Thyroid gland (tissue), 4 donors: Measurements from ENCODE around the gene TREX2. TPM values are rescaled to one million over a fixed set of nuclear protein-coding genes. Genes with fewer than 3 reads are reported as not detected.

ENCODE experiments used
- DNase-seq, 2 donors: peaks; one replicate each; pipeline ENCODE4 v3.0.0-alpha.2; 2019
- H3K27ac ChIP-seq, 3 donors: fragments of 200-600 bp; sonication (generic); 1 replicate in 2 of 3; 2 replicates in 1 of 3; pipeline ENCODE4 v1.5.1; 2016 to 2019; ENCODE audit warnings: mild to moderate bottlenecking in 1 of 3, moderate library complexity in 1 of 3
- H3K27me3 ChIP-seq: fragments of 200-600 bp; sonication (generic); one replicate; pipeline ENCODE4 v1.5.1; 2019
- H3K36me3 ChIP-seq, 2 donors: fragments of 200-600 bp; sonication (generic); one replicate each; pipeline ENCODE4 v1.5.1; 2016 to 2019
- H3K4me1 ChIP-seq, 2 donors: fragments of 200-600 bp; sonication (generic); one replicate each; pipeline ENCODE4 v1.5.1; 2017 to 2019
- H3K4me3 ChIP-seq, 3 donors: fragments of 200-600 bp; sonication (generic); replicated peaks in 1 of 3; 1 replicate in 2 of 3; 2 replicates in 1 of 3; pipeline ENCODE4 v1.5.1; 2016; ENCODE audit warnings: mild to moderate bottlenecking in 1 of 3
- H3K9me3 ChIP-seq: fragments of 200-600 bp; sonication (generic); one replicate; pipeline ENCODE4 v1.5.1; 2017
- CTCF ChIP-seq, 6 experiments: fragments of 200-600 bp in 3 of 6; fragments of 450-650 bp in 3 of 6; sonication (generic) in 3 of 6; IDR thresholded peaks; one replicate each; pipeline ENCODE4 v1.5.1; 2016 to 2019; ENCODE audit warnings: antibody characterized with exemption in 6 of 6, mild to moderate bottlenecking in 2 of 6, inconsistent platforms in 1 of 6, moderate library complexity in 1 of 6
- POLR2A ChIP-seq, 2 donors: fragments of 450-650 bp; IDR thresholded peaks; one replicate each; pipeline ENCODE4 v1.6.1; 2017; ENCODE audit warnings: antibody characterized with exemption in 2 of 2, mild to moderate bottlenecking in 2 of 2, moderate library complexity in 1 of 2
- whole genome bisulfite sequencing, 2 donors: methylation state at CpG; one replicate each; pipeline ENCODE4 v1.1.5; 2017; 5-methylcytosine and 5-hydroxymethylcytosine counted together
- intact Hi-C: fragments of 100-400 bp; cut with DNase I; formaldehyde crosslinking; loops from one replicate; pipeline ENCODE4 v1.15.1; 2023
- total RNA-seq, 4 donors: library from RNA; depleted of rRNA; stranded (reverse); fragments of >200 nt; gene quantifications; one replicate each; pipeline ENCODE4 v1.2.3, GENCODE V29; 2016

The TREX2 gene
- total RNA-seq, 4 donors from 2014 or later, result 0.40 to 8.9 (median 3.2) TPM; not detected in 1

- no peaks in the 10 kb centered on the region for H3K27me3 ChIP-seq
- H3K9me3 ChIP-seq, result no peaks in the 10 kb centered on the region
- peaks cover 8 to 19% of the 10 kb centered on the region in 2 donors for H3K4me1 ChIP-seq
- 87 to 88% methylated on average over 4 of the region's 4 CpGs for whole genome bisulfite sequencing, 2 donors
- no peak overlapping the region for H3K4me3 ChIP-seq
- DNase-seq, result peak in 1 of 2 donors; percentile 28
- H3K36me3 ChIP-seq, result no peaks in the 10 kb centered on the region
- TF ChIP-seq POLR2A (IDR thresholded peaks at IDR 0.05) (no peak), CTCF (IDR thresholded peaks at IDR 0.05) (no peak)
- no peak overlapping the region for H3K27ac ChIP-seq
- intact Hi-C loops, result no loop called here
Measured at GRCh38 chrX:153459986-153460385, 14.1 kb upstream of the TREX2 start.

- Histone ChIP-seq H3K4me1 (peaks cover 2 to 13% of the 10 kb centered on the region in 2 donors), H3K27me3 (no peaks in the 10 kb centered on the region), H3K9me3 (no peaks in the 10 kb centered on the region), H3K36me3 (peaks cover 0 to 3% of the 10 kb centered on the region in 2 donors), H3K4me3 (no peak overlapping the region), H3K27ac (no peak overlapping the region)
- no peak for DNase-seq
- intact Hi-C loops, result no loop called here
- WGBS, 2 donors, result 100% methylated on average over 4 of the region's 4 CpGs
- TF ChIP-seq POLR2A (IDR thresholded peaks at IDR 0.05) (no peak), CTCF (IDR thresholded peaks at IDR 0.05) (no peak)
Measured at GRCh38 chrX:153458476-153458875, 12.6 kb upstream of the TREX2 start.

- Histone ChIP-seq H3K27ac (no peak overlapping the region), H3K4me1 (peaks cover 0 to 8% of the 10 kb centered on the region in 2 donors), H3K4me3 (no peak overlapping the region), H3K9me3 (no peaks in the 10 kb centered on the region), H3K27me3 (no peaks in the 10 kb centered on the region), H3K36me3 (peaks cover 0 to 3% of the 10 kb centered on the region in 2 donors)
- TF ChIP-seq CTCF (IDR thresholded peaks at IDR 0.05) (no peak), POLR2A (IDR thresholded peaks at IDR 0.05) (no peak)
- no peak for DNase-seq
- 95 to 100% methylated on average over 4 of the region's 17 CpGs for WGBS, 2 donors
- intact Hi-C loops, result no loop called here
Measured at GRCh38 chrX:153457827-153458466, 12.1 kb upstream of the TREX2 start.

DNA sequence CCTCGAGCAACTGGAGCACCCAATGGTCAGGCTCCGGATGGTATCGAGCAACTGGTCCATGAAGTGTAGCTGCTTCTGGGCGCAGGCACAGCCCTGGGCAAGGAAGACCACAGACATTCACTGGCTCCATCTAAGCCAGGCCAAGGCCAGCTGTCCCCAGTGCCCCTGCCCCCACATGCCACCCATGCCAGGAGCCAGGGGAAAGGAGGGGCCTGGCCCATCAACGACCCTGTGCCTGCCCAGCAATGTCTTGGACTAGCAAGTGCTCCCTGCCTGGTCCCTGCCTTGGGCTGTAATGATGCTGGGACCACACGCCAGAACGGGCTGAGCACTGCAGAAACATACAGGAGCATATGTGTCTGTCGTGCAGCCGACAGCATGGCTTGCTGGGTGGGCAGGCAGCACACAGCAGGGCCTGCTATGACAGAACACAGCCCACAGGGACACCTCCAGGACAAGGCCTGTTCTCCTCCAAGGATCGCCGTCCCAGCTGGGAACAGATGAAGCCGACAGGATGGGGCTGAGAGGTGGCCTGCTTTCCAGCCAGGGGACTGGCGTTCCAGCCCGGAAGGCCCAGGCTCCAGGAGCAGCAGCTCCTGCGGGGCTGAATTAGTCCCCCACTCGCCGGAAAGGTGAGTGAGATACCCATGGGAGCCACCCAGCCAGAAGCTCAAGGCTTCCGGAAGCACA is 11.4 kb upstream of the TREX2 start:
- H3K4me1 ChIP-seq, result peaks cover 0 to 2% of the 10 kb centered on the region in 2 donors
- no peak overlapping the region for H3K27ac ChIP-seq
- no peaks in the 10 kb centered on the region for H3K9me3 ChIP-seq
- no peaks in the 10 kb centered on the region for H3K27me3 ChIP-seq
- TF ChIP-seq CTCF (IDR thresholded peaks at IDR 0.05), result no peak
- no peak for TF ChIP-seq POLR2A (IDR thresholded peaks at IDR 0.05)
- no peak overlapping the region for H3K4me3 ChIP-seq
- WGBS, 2 donors, result 100% methylated on average over 3 of the region's 18 CpGs; no CpG with 5 or more reads in 1 of the 2 donors
- no peak for DNase-seq
- intact Hi-C loops, result no loop called here
- peaks cover 0 to 3% of the 10 kb centered on the region in 2 donors for H3K36me3 ChIP-seq

DNA sequence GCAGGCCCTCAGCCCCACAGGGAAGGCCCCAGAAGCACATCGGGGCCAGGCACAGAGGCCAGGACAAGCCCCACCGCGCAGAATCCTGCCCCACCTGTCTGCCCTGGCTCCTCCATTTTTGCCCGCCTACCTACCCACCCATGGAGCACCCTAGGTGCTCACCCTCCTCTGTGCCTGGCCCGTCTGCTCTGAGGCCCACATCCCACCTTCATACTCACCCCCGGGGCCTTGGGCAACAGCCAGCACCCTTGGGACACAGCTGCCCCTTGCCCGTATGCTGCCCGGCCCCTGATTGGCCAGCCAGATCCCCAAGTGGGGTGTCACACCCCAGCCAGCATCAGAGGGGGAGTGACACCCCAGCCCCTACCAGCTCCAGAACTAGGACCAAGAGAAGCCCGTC is 10.8 kb upstream of the TREX2 start:
- H3K4me3 ChIP-seq, result no peak overlapping the region
- intact Hi-C loops, result no loop called here
- DNase-seq, result no peak
- TF ChIP-seq CTCF (IDR thresholded peaks at IDR 0.05) (no peak), POLR2A (IDR thresholded peaks at IDR 0.05) (no peak)
- no peaks in the 10 kb centered on the region for H3K27me3 ChIP-seq
- H3K36me3 ChIP-seq, result peaks cover 0 to 3% of the 10 kb centered on the region in 2 donors
- H3K27ac ChIP-seq, result no peak overlapping the region
- no peaks in the 10 kb centered on the region for H3K4me1 ChIP-seq
- 94 to 99% methylated on average over 7 to 8 of the region's 9 CpGs for WGBS, 2 donors
- no peaks in the 10 kb centered on the region for H3K9me3 ChIP-seq
